HepG2 (cell line): Measurements from ENCODE around the gene DGKG. TPM values are rescaled to one million over a fixed set of nuclear protein-coding genes. Genes with fewer than 3 reads are reported as not detected.

Experiments used
- ATAC-seq: fragments of 200-7000 bp; cut with Tn5 transposase; 3 replicates; pipeline ENCODE4 v1.9.1; 2020; ENCODE audit warnings: mild to moderate bottlenecking, moderate library complexity
- BruUV-seq: library from RNA; stranded (reverse); fragments of 400-500 nt; replicated peaks from 2 replicates; lab custom pipeline; 2021; lab: Mats Ljungman, UMichigan
- CTCF ChIA-PET: fragments of 300-600 bp; formaldehyde crosslinking; extraction: SDS; loops from one replicate; lab custom pipeline; 2021; ENCODE audit warnings: low total read pairs, inconsistent platforms, low intra/inter-chr PET ratio; lab: Yijun Ruan, JAX
- POLR2A ChIA-PET: fragments of 350-600 bp; sonication (Branson Sonifier 250); formaldehyde crosslinking; loops from one replicate; lab custom pipeline; 2020; ENCODE audit warnings: antibody characterized with exemption, inconsistent platforms; lab: Yijun Ruan, JAX
- DNase-seq: peaks from one replicate; pipeline ENCODE4 v3.0.0-alpha.2; 2015; ENCODE audit warnings: low spot score
- FAIRE-seq: peaks from 3 replicates; lab custom pipeline; 2011; peaks lifted over from hg19 to GRCh38; lab: Jason Lieb, UNC
- H2AFZ ChIP-seq: one replicate; pipeline ENCODE4 v1.6.1; 2011; ENCODE audit warnings: low read length, inconsistent platforms
- H3K27ac ChIP-seq: fragments of 300-600 bp; 3 replicates; pipeline ENCODE4 v1.8.0; 2011; ENCODE audit warnings: mixed run types, mild to moderate bottlenecking, mixed read lengths, low read length, inconsistent platforms; ENCODE audit not compliant: insufficient read depth; ENCODE audit errors: extremely low read length
- H3K27me3 ChIP-seq, 2 experiments: fragments of 200-600 bp in 1 of 2; 2 replicates in 1 of 2; 3 replicates in 1 of 2; pipeline versions ENCODE4 v1.6.0 to v1.8.0; 2011; ENCODE audit warnings: low read length in 2 of 2, mild to moderate bottlenecking in 2 of 2, moderate library complexity in 2 of 2, inconsistent platforms in 1 of 2; ENCODE audit not compliant: insufficient read depth in 2 of 2, control insufficient read depth in 1 of 2
- H3K36me3 ChIP-seq, 2 experiments: fragments of 200-600 bp in 1 of 2; replicated peaks in 1 of 2; 2 replicates in 1 of 2; 3 replicates in 1 of 2; pipeline versions ENCODE4 v1.5.1 to v1.8.0; 2011; ENCODE audit warnings: low read length in 2 of 2, inconsistent platforms in 1 of 2; ENCODE audit not compliant: insufficient read depth in 2 of 2, control insufficient read depth in 1 of 2
- H3K4me1 ChIP-seq: 2 replicates; pipeline ENCODE4 v1.5.1; 2012; ENCODE audit warnings: low read length, inconsistent platforms; ENCODE audit not compliant: insufficient read depth
- H3K4me2 ChIP-seq: 2 replicates; pipeline ENCODE4 v1.6.0; 2011; ENCODE audit warnings: low read depth, low read length, inconsistent platforms
- H3K4me3 ChIP-seq, 3 experiments: fragments of 200-600 bp in 1 of 3; sonication (generic), shearing (Covaris generic) in 1 of 3; replicated peaks in 1 of 3; 2 replicates each; pipeline ENCODE4 v1.5.1; 2011 to 2016; ENCODE audit warnings: low read length in 3 of 3, inconsistent platforms in 2 of 3, low read depth in 2 of 3, mild to moderate bottlenecking in 2 of 3, control low read depth in 1 of 3, mixed read lengths in 1 of 3; ENCODE audit not compliant: insufficient read depth in 1 of 3
- H3K79me2 ChIP-seq: one replicate; pipeline ENCODE4 v1.6.1; 2011; ENCODE audit warnings: low read length, inconsistent platforms; ENCODE audit not compliant: insufficient read depth
- H3K9ac ChIP-seq: 2 replicates; pipeline ENCODE4 v1.6.0; 2011; ENCODE audit warnings: mild to moderate bottlenecking, low read depth, low read length, inconsistent platforms; ENCODE audit not compliant: insufficient read depth
- H3K9me3 ChIP-seq: 2 replicates; pipeline ENCODE4 v1.5.1; 2012; ENCODE audit warnings: mild to moderate bottlenecking, low read length
- H4K20me1 ChIP-seq: 2 replicates; pipeline ENCODE4 v1.6.0; 2011; ENCODE audit warnings: inconsistent platforms, mild to moderate bottlenecking, low read length, moderate library complexity; ENCODE audit not compliant: insufficient read depth
- ARID3A ChIP-seq: IDR thresholded peaks from 2 replicates; pipeline ENCODE4 v1.6.1; 2012; ENCODE audit warnings: low read depth, low read length, improper control_type of control experiment
- DPF2 ChIP-seq: sonication (generic); formaldehyde crosslinking; IDR thresholded peaks from 2 replicates; pipeline ENCODE4 v1.4.0; 2020; ENCODE audit warnings: mild to moderate bottlenecking, low read depth, missing genetic modification reagents, borderline replicate concordance
- GATA4 ChIP-seq: sonication (generic); IDR thresholded peaks from 2 replicates; pipeline ENCODE4 v1.6.1; 2016; ENCODE audit warnings: antibody characterized with exemption, low read depth, borderline replicate concordance
- HOXA9 ChIP-seq: sonication (generic); formaldehyde crosslinking; IDR thresholded peaks from 2 replicates; pipeline ENCODE4 v1.8.1; 2022; ENCODE audit warnings: missing genetic modification reagents, mild to moderate bottlenecking, moderate library complexity, borderline replicate concordance
- ISX ChIP-seq: sonication (generic); formaldehyde crosslinking; conservative IDR thresholded peaks from 2 replicates; pipeline ENCODE4 v1.5.0; 2020; ENCODE audit warnings: missing genetic modification reagents
- KAT8 ChIP-seq: IDR thresholded peaks from 2 replicates; pipeline ENCODE4 v1.6.1; 2016; ENCODE audit warnings: missing genetic modification reagents, missing compliant biosample characterization
- MED8 ChIP-seq: sonication (generic); formaldehyde crosslinking; IDR thresholded peaks from 2 replicates; pipeline ENCODE4 v1.8.1; 2023; ENCODE audit warnings: mild to moderate bottlenecking, missing genetic modification reagents; ENCODE audit not compliant: insufficient replicate concordance
- MEIS2 ChIP-seq: sonication (generic); formaldehyde crosslinking; IDR thresholded peaks from 2 replicates; pipeline ENCODE4 v1.9.0; 2021; ENCODE audit warnings: mild to moderate bottlenecking, missing genetic modification reagents
- REPIN1 ChIP-seq: sonication (generic); formaldehyde crosslinking; IDR thresholded peaks from 2 replicates; pipeline ENCODE4 v1.8.0; 2022; ENCODE audit warnings: missing genetic modification reagents, low read depth, mild to moderate bottlenecking, borderline replicate concordance
- RFX3 ChIP-seq: IDR thresholded peaks from 2 replicates; pipeline ENCODE4 v1.6.1; 2016; ENCODE audit warnings: missing biosample characterization, missing genetic modification reagents
- TERF1 ChIP-seq: sonication (generic); formaldehyde crosslinking; IDR thresholded peaks from 2 replicates; pipeline ENCODE4 v1.8.0; 2022; ENCODE audit warnings: mild to moderate bottlenecking, missing genetic modification reagents, moderate library complexity
- XBP1 ChIP-seq: sonication (generic); formaldehyde crosslinking; IDR thresholded peaks from 2 replicates; pipeline ENCODE4 v1.5.0; 2020; ENCODE audit warnings: missing genetic modification reagents
- ZNF281 ChIP-seq: sonication (generic); formaldehyde crosslinking; IDR thresholded peaks from 2 replicates; pipeline ENCODE4 v1.4.0; 2020; ENCODE audit warnings: missing genetic modification reagents, borderline replicate concordance
- ZNF343 ChIP-seq: sonication (generic); formaldehyde crosslinking; IDR thresholded peaks from 2 replicates; pipeline ENCODE4 v1.4.0; 2020; ENCODE audit warnings: mild to moderate bottlenecking, missing genetic modification reagents
- ZNF354B ChIP-seq: sonication (generic); formaldehyde crosslinking; IDR thresholded peaks from 2 replicates; pipeline ENCODE4 v1.8.0; 2022; ENCODE audit warnings: mild to moderate bottlenecking, missing genetic modification reagents
- ZNF556 ChIP-seq: sonication (generic); formaldehyde crosslinking; IDR thresholded peaks from 2 replicates; pipeline ENCODE4 v1.4.0; 2020; ENCODE audit warnings: mild to moderate bottlenecking, missing genetic modification reagents, borderline replicate concordance
- ZNF639 ChIP-seq: conservative IDR thresholded peaks from 2 replicates; pipeline ENCODE4 v1.6.1; 2018; ENCODE audit warnings: missing genetic modification reagents
- ZSCAN22 ChIP-seq: sonication (generic); formaldehyde crosslinking; IDR thresholded peaks from 2 replicates; pipeline ENCODE4 v1.4.0; 2020; ENCODE audit warnings: mild to moderate bottlenecking, missing genetic modification reagents
- WGBS: methylation state at CpG from one replicate; pipeline ENCODE4 v1.1.6; 2017; ENCODE audit warnings: low lambda C conversion rate; 5-methylcytosine and 5-hydroxymethylcytosine counted together
- in situ Hi-C: cut with HindIII; loops from 2 replicates; pipeline ENCODE4 v1.10.0; 2017; ENCODE audit warnings: low pct_unique_long_range_greater_than_20kb; ENCODE audit not compliant: extremely low pct_ligation_motif_present
- intact Hi-C: fragments of 100-400 bp; cut with micrococcal nuclease; formaldehyde crosslinking; loops from one replicate; pipeline ENCODE4 v1.10.0; 2022; ENCODE audit not compliant: unreplicated experiment
- polyA plus RNA-seq, 8 experiments: library from polyadenylated mRNA; depleted of rRNA in 3 of 8; stranded (reverse) in 7 of 8; unstranded in 1 of 8; fragments of >200 nt; fragmentation: Illumina TruSeq in 4 of 8; extraction: Trizol in 4 of 8; gene quantifications; 2 replicates each; pipeline versions ENCODE4 v1.2.1 to v1.2.3, GENCODE V29; 2011 to 2016; ENCODE audit warnings: low read depth in 4 of 8, missing spikeins in 1 of 8, mixed read lengths in 1 of 8; ENCODE audit not compliant: insufficient read depth in 1 of 8
- total RNA-seq, 5 experiments: library from RNA; depleted of rRNA; stranded (reverse); fragments of >200 nt; fragmentation: Illumina TruSeq; extraction: Trizol; gene quantifications; 2 replicates each; pipeline ENCODE4 v1.2.3, GENCODE V29; 2016; ENCODE audit warnings: low read depth in 1 of 5

Gene DGKG
- total and polyA plus RNA-seq, 2 of the 13 experiments (the other 11 are each of a cell fraction or from before 2014, with no cell fraction given), result 3.8 to 6.2 TPM

GRCh38 chr3:186212611-186213010, 149.4 kb downstream of the DGKG start:
- H3K27ac ChIP-seq, result no peak overlapping the region
- no peak overlapping the region for H3K4me2 ChIP-seq
- H3K27me3 ChIP-seq, result no peaks in the 10 kb centered on the region
- TF ChIP-seq ZSCAN22 (CRISPR knock-in tag) (no peak), TERF1 (CRISPR knock-in tag) (no peak), DPF2 (no peak), MED8 (CRISPR knock-in tag) (no peak), ZNF639 (CRISPR knock-in tag) (no peak), MEIS2 (CRISPR knock-in tag) (no peak), ZNF343 (CRISPR knock-in tag) (no peak), ZNF556 (CRISPR knock-in tag) (no peak), GATA4 (no peak), ZNF354B (no peak), ISX (CRISPR knock-in tag) (no peak), ZNF281 (CRISPR knock-in tag) (no peak), XBP1 (CRISPR knock-in tag) (no peak), HOXA9 (CRISPR knock-in tag) (no peak), KAT8 (CRISPR knock-in tag) (no peak), RFX3 (CRISPR knock-in tag) (no peak), REPIN1 (CRISPR knock-in tag) (no peak), ARID3A (no peak)
- no peak for FAIRE-seq
- 93% methylated on average over 3 of the region's 3 CpGs for WGBS
- peaks cover 34% of the 10 kb centered on the region for H3K4me1 ChIP-seq
- no peak overlapping the region for H3K9ac ChIP-seq
- in situ Hi-C loops, result no loop called here
- no peaks in the 10 kb centered on the region for H3K36me3 ChIP-seq
- H2AFZ ChIP-seq, result no peak overlapping the region
- ChIA-PET POLR2A (no interaction called here), CTCF (no interaction called here)
- intact Hi-C loops, result no loop called here
- DNase-seq, result no peak
- BruUV-seq, result no TSS peak
- H3K79me2 ChIP-seq, result no peaks in the 10 kb centered on the region
- no peak overlapping the region for H3K4me3 ChIP-seq
- no peaks in the 10 kb centered on the region for H3K9me3 ChIP-seq
- no peaks in the 10 kb centered on the region for H4K20me1 ChIP-seq
- ATAC-seq, result no peak
